Nephron progenitor cell (in vitro differentiated cells): ENCODE measurements around the gene CHRNA4.

ENCODE experiments used
- DNase-seq: peaks from one replicate; pipeline ENCODE4 v3.0.0; 2021
- H3K27ac Mint-ChIP-seq: 2 replicates; pipeline ENCODE4 v1.8.0; 2021; ENCODE audit warnings: mild to moderate bottlenecking, moderate library complexity, mixed read lengths
- H3K27me3 Mint-ChIP-seq: 2 replicates; pipeline ENCODE4 v1.8.0; 2021; ENCODE audit warnings: mild to moderate bottlenecking, low read depth, mixed read lengths; ENCODE audit not compliant: poor library complexity
- H3K36me3 Mint-ChIP-seq: 2 replicates; pipeline ENCODE4 v1.8.0; 2021; ENCODE audit warnings: low read depth, mixed read lengths
- H3K4me1 Mint-ChIP-seq: 2 replicates; pipeline ENCODE4 v1.8.0; 2021; ENCODE audit warnings: mixed read lengths
- H3K4me3 Mint-ChIP-seq: 2 replicates; pipeline ENCODE4 v1.8.0; 2021; ENCODE audit warnings: mild to moderate bottlenecking, moderate library complexity, mixed read lengths
- H3K9me3 Mint-ChIP-seq: 2 replicates; pipeline ENCODE4 v1.8.0; 2021; ENCODE audit warnings: mild to moderate bottlenecking, moderate library complexity, mixed read lengths
- CTCF ChIP-seq: fragments of 200-600 bp; sonication (generic); IDR thresholded peaks from 2 replicates; pipeline ENCODE4 v1.5.0; 2021; ENCODE audit warnings: antibody characterized with exemption

Gene CHRNA4

DNA sequence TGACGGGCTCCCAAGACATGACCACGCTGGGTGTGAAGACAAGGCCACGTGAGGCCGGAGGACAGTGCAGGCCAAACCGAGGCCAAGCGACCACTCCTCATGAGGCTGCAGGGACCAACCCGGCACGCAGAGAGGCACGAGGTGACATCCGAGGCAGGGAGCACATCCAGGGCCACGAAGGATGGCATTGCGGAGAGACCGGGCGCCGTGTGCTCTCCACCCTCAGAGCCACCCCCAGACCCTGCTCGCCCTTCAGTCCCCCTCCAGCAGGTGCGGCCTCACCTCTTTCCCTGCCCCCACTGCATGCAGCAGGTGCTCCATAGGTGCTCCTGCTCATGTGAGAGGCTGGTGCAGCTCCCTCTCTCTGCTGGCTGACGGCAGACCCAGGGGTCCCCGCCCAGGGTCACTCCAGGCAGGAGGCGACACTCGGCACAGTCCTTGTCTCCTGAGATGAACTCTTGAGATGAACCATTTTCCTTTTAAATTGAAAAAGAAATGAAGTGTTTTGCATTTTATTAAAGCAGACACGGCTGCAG, 33.8 kb upstream of the CHRNA4 start:
- Mint-ChIP-seq H3K9me3 (peaks cover 25% of the 10 kb centered on the region), H3K36me3 (no peaks in the 10 kb centered on the region), H3K27me3 (peaks cover 47% of the 10 kb centered on the region), H3K4me3 (no peak overlapping the region), H3K27ac (no peak overlapping the region), H3K4me1 (peaks cover 10% of the 10 kb centered on the region)
- TF ChIP-seq CTCF = no peak
- no peak for DNase-seq

DNA sequence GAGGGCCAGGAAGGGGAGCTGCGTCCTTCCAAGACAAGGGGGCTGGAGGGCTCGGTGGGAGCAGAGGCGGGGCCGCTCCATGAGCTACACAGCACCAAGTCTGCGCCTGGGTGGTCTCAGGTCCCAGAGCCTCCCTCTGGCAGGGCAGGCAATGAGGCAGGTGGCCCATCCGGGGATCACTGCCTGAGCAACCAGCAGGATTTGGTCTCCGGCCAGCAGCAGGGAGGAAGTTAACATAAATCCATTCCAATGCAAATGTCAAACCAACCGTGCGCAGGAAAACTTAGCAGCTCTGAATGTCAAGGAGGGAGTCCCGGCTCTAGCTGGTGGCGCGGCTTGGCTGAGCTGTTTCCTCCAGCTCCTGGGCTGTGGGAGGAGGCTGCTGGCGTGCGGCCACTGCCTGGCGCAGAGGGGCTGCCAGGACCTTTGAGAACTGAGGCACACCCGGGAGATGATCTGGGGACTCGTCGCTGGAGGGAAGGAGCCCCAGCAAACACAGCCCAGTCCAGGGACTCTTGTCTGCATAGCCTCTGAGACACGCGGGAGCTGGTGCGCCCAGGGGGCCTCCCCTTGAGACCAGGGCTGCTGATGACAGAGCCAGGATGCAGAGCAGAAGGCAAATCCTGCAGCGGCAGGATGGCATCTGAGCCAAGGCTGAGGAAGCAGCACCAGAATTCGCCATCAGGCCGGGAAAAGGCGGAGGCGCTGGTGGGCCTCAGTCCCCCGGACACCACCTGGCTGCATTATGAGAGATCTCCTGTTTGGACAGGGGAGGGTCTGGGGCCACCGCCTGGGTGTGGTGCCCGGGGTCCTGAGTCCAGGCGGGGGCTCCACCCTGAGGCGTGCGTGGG, 33.1 kb upstream of the CHRNA4 start:
- H3K27ac Mint-ChIP-seq = no peak overlapping the region

GRCh38 chr20:63393566-63393965, 32.4 kb upstream of the CHRNA4 start:
- H3K36me3 Mint-ChIP-seq = no peaks in the 10 kb centered on the region
- no peak overlapping the region for H3K27ac Mint-ChIP-seq
- no peak for DNase-seq
- H3K27me3 Mint-ChIP-seq = peaks cover 54% of the 10 kb centered on the region
- H3K4me1 Mint-ChIP-seq = peaks cover 10% of the 10 kb centered on the region
- H3K4me3 Mint-ChIP-seq = no peak overlapping the region
- no peak for TF ChIP-seq CTCF
- H3K9me3 Mint-ChIP-seq = peaks cover 39% of the 10 kb centered on the region

More for the DNA sequence above, 33.1 kb upstream of the CHRNA4 start:
- peaks cover 32% of the 10 kb centered on the region for H3K9me3 Mint-ChIP-seq
- peaks cover 10% of the 10 kb centered on the region for H3K4me1 Mint-ChIP-seq
- H3K27me3 Mint-ChIP-seq = peaks cover 47% of the 10 kb centered on the region
- TF ChIP-seq CTCF = no peak
- H3K4me3 Mint-ChIP-seq = no peak overlapping the region
- no peaks in the 10 kb centered on the region for H3K36me3 Mint-ChIP-seq
- DNase-seq = peak; percentile 45

DNA sequence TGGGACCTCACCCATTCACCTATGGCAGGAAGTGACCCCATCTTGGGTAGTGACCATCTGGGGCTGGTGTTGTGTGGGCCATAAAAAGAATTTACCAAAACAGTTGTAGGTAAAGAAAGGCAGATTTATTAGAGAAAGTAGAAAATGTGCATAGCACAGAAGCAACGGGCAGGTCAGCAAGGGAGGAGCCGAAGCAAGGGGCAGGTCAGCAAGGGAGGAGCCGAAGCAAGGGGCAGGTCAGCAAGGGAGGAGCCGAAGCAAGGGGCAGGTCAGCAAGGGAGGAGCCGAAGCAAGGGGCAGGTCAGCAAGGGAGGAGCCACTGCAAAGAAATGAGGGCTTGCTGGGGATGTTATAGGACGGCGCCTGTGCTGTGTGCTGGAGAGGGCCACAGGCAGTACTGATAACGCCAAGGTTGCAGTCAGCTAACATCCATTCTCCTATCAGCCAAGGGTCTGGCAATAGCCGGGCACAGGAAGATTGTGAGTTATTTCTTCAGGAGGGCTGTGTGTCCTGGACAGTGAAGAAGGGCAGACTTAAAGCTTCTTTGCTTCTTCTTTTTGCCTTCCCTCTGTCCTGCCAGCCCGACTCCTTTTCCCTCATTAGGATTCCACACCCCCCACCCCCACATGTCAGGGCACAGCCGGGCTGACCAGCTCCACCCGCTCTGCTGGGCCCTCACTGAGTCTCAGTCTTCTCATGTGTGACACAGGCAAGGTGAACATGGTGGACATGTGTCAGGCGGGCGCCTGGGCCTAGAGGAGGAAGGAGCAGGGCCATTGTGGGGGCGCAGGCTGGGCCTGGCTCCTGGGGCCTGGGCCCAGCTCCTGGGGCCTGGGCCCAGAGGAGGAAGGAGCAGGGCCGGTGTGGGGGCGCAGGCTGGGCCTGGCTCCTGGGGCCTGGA, 31.6 kb upstream of the CHRNA4 start:
- no peak overlapping the region for H3K27ac Mint-ChIP-seq
- no peak for DNase-seq
- peaks cover 61% of the 10 kb centered on the region for H3K27me3 Mint-ChIP-seq
- H3K4me3 Mint-ChIP-seq = no peak overlapping the region
- no peak for TF ChIP-seq CTCF
- H3K4me1 Mint-ChIP-seq = peaks cover 10% of the 10 kb centered on the region
- peaks cover 46% of the 10 kb centered on the region for H3K9me3 Mint-ChIP-seq
- H3K36me3 Mint-ChIP-seq = no peaks in the 10 kb centered on the region

GRCh38 chr20:63387917-63388316, 26.8 kb upstream of the CHRNA4 start:
- no peak overlapping the region for H3K27ac Mint-ChIP-seq
- H3K36me3 Mint-ChIP-seq = no peaks in the 10 kb centered on the region
- no peak for DNase-seq
- H3K4me1 Mint-ChIP-seq = peaks cover 4% of the 10 kb centered on the region
- no peak overlapping the region for H3K4me3 Mint-ChIP-seq
- peaks cover 60% of the 10 kb centered on the region for H3K27me3 Mint-ChIP-seq
- no peak for TF ChIP-seq CTCF
- peaks cover 79% of the 10 kb centered on the region for H3K9me3 Mint-ChIP-seq
